PC-3 (cell line): ENCODE data around the gene MON1A. TPM values are rescaled to one million over a fixed set of nuclear protein-coding genes. Genes with fewer than 3 reads are reported as not detected.

Experiments used
- ATAC-seq: fragments of 200-7000 bp; cut with Tn5 transposase; 2 replicates; pipeline ENCODE4 v1.9.1; 2020; ENCODE audit warnings: mild to moderate bottlenecking, moderate library complexity
- BruUV-seq: library from RNA; stranded (reverse); fragments of 400-500 nt; replicated peaks from 2 replicates; lab custom pipeline; 2021; lab: Mats Ljungman, UMichigan
- CTCF ChIA-PET: fragments of 300-600 bp; sonication (Branson Sonifier 250); formaldehyde crosslinking; loops from one replicate; lab custom pipeline; 2022; ENCODE audit warnings: antibody characterized with exemption; lab: Charles Lee
- POLR2A ChIA-PET: fragments of 300-600 bp; sonication (Branson Sonifier 250); formaldehyde crosslinking; loops from one replicate; lab custom pipeline; 2022; ENCODE audit warnings: antibody characterized with exemption; ENCODE audit not compliant: unreplicated experiment; lab: Charles Lee
- DNase-seq: peaks from one replicate; pipeline ENCODE4 v3.0.0-alpha.2; 2015
- H2AFZ ChIP-seq: fragments of 300-600 bp; sonication (generic); 2 replicates; pipeline ENCODE4 v1.6.0; 2016; ENCODE audit warnings: antibody characterized with exemption, low read length
- H3F3A ChIP-seq: fragments of 300-600 bp; sonication (generic); one replicate; pipeline ENCODE4 v1.6.0; 2017; ENCODE audit warnings: antibody characterized with exemption, low read length, control low read depth, mild to moderate bottlenecking; ENCODE audit not compliant: unreplicated experiment
- H3K27ac ChIP-seq: fragments of 300-600 bp; sonication (generic); 2 replicates; pipeline ENCODE4 v1.5.1; 2016; ENCODE audit warnings: mild to moderate bottlenecking, low read length
- H3K27me3 ChIP-seq: fragments of 300-600 bp; sonication (generic); 2 replicates; pipeline ENCODE4 v1.6.1; 2016; ENCODE audit warnings: low read length, mixed read lengths
- H3K36me3 ChIP-seq: fragments of 300-600 bp; sonication (generic); 2 replicates; pipeline ENCODE4 v1.6.1; 2016; ENCODE audit warnings: low read depth, mixed run types, low read length, mixed read lengths
- H3K4me1 ChIP-seq: fragments of 300-600 bp; sonication (generic); 2 replicates; pipeline ENCODE4 v1.5.1; 2016; ENCODE audit warnings: low read length; ENCODE audit not compliant: insufficient read depth
- H3K4me2 ChIP-seq: fragments of 300-600 bp; sonication (generic); 2 replicates; pipeline ENCODE4 v1.6.0; 2016; ENCODE audit warnings: low read length
- H3K4me3 ChIP-seq: fragments of 300-600 bp; sonication (generic); 2 replicates; pipeline ENCODE4 v1.5.1; 2016; ENCODE audit warnings: mild to moderate bottlenecking, low read length, mixed read lengths
- H3K79me2 ChIP-seq: fragments of 300-600 bp; sonication (generic); 2 replicates; pipeline ENCODE4 v1.6.1; 2017; ENCODE audit warnings: low read length, mixed read lengths
- H3K9ac ChIP-seq: fragments of 300-600 bp; sonication (generic); 2 replicates; pipeline ENCODE4 v1.6.0; 2016; ENCODE audit warnings: mild to moderate bottlenecking, low read length
- H3K9me2 ChIP-seq: fragments of 300-600 bp; sonication (generic); replicated peaks from 2 replicates; pipeline ENCODE4 v1.6.1; 2016; ENCODE audit warnings: mixed run types, low read length, mixed read lengths
- H3K9me3 ChIP-seq: fragments of 300-600 bp; sonication (generic); 2 replicates; pipeline ENCODE4 v1.6.1; 2016; ENCODE audit warnings: low read length, mixed read lengths
- H4K20me1 ChIP-seq: fragments of 300-600 bp; sonication (generic); 2 replicates; pipeline ENCODE4 v1.6.1; 2016; ENCODE audit warnings: low read length, mixed read lengths
- EZH2 ChIP-seq: fragments of 300-600 bp; sonication (generic); IDR thresholded peaks from one replicate; pipeline ENCODE4 v1.6.1; 2017; ENCODE audit warnings: antibody characterized with exemption, mild to moderate bottlenecking, low read length; ENCODE audit not compliant: unreplicated experiment
- EZH2phosphoT487 ChIP-seq: fragments of 300-600 bp; sonication (generic); IDR thresholded peaks from 2 replicates; pipeline ENCODE4 v1.6.1; 2018; ENCODE audit warnings: mild to moderate bottlenecking, antibody characterized with exemption, low read length, borderline replicate concordance
- intact Hi-C: fragments of 100-400 bp; cut with micrococcal nuclease; formaldehyde crosslinking; loops from 2 replicates; pipeline ENCODE4 v1.9.0; 2023
- total RNA-seq: library from RNA; depleted of rRNA; stranded (reverse); fragments of >200 nt; gene quantifications from 2 replicates; pipeline ENCODE4 v1.2.3, GENCODE V29; 2014
- TF ChIP-seq, protein P1 (sequence below): fragments of 300-600 bp; sonication (generic); conservative IDR thresholded peaks from 2 replicates; pipeline ENCODE4 v1.5.1; 2017; ENCODE audit warnings: antibody characterized with exemption, low read depth, mild to moderate bottlenecking, low read length

The MON1A gene
- total RNA-seq, 1 experiment from 2014 or later: 20.8 TPM

DNA sequence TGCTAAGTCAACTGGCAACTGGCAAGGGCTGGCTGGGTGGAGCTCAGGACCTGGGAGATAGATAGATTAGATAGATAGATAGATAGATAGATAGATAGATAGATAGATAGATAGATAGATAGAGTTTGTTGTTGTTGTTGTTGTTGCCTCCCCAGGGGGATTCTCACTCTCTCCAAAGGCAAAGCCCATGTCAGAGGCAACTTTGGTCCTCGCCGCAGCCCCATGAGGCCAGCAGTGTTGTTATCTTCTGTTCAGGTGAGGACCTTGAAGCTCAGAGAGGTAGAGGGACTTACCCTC, 18.5 kb downstream of the MON1A start:
- no peak for TF ChIP-seq EZH2
- no peak for TF ChIP-seq EZH2phosphoT487
- Histone ChIP-seq H3K4me1 (peaks cover 8% of the 10 kb centered on the region), H3K36me3 (peaks cover 8% of the 10 kb centered on the region), H2AFZ (no peak overlapping the region), H3K27ac (no peak overlapping the region), H3K79me2 (0 out of 2 replicates have a peak, but pooled peaks cover 6% of the 10 kb centered on the region), H3K9me3 (no peaks in the 10 kb centered on the region), H3K9me2 (no peaks in the 10 kb centered on the region), H3K4me2 (no peak overlapping the region), H3F3A (no peaks in the 10 kb centered on the region), H4K20me1 (no peaks in the 10 kb centered on the region), H3K4me3 (no peak overlapping the region), H3K27me3 (no peaks in the 10 kb centered on the region), H3K9ac (no peak overlapping the region)
- no peak for DNase-seq
- POLR2A ChIA-PET: no interaction called here
- CTCF ChIA-PET: no interaction called here
- ATAC-seq: no peak
- BruUV-seq: no TSS peak
- intact Hi-C loops: no loop called here

DNA sequence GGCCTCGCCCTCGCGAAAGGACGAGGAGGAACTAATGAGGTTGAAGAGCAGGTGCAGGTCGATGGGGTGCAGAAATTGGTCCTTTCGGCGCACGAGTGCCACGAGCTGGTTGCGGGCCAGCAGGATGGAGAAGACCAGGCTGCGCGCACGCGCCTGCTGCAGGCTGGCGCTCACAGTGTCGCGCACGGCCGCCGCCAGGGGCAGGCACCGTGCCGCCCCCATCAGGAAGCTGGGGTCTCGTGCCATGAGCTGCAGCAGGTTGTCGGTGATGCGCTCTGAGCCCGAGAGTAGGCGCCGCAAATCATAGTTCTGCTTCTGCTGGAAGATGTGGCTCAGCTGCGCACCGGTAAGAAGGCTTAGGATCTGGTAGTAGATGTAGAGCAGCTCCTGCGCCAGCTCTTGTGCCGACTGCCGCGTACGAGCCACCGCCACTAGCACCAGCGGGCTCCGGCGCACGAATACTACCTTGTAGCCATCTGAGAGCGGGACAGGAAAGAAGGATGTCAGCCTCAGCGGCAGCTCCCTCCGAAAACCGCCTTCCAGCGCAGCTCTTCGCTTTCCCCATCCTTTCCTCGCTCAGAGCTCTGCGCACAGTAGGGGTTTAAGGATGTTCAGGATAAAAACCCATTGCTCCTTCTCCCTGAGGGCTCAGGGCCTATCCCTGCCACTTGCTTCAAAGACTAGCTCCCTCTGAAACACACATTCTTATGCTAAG, 19.0 kb downstream of the MON1A start:
- peaks cover 8% of the 10 kb centered on the region for H3K36me3 ChIP-seq
- no peak overlapping the region for H3K4me3 ChIP-seq
- no peak for ATAC-seq
- ChIA-PET CTCF (no interaction called here), POLR2A (no interaction called here)
- H3K9me3 ChIP-seq: no peaks in the 10 kb centered on the region
- no peaks in the 10 kb centered on the region for H3F3A ChIP-seq
- H3K9ac ChIP-seq: no peak overlapping the region
- BruUV-seq: no TSS peak
- peaks cover 13% of the 10 kb centered on the region for H3K4me1 ChIP-seq
- H3K27ac ChIP-seq: no peak overlapping the region
- TF ChIP-seq EZH2phosphoT487 (no peak), EZH2 (no peak)
- TF ChIP-seq, protein P1, sequence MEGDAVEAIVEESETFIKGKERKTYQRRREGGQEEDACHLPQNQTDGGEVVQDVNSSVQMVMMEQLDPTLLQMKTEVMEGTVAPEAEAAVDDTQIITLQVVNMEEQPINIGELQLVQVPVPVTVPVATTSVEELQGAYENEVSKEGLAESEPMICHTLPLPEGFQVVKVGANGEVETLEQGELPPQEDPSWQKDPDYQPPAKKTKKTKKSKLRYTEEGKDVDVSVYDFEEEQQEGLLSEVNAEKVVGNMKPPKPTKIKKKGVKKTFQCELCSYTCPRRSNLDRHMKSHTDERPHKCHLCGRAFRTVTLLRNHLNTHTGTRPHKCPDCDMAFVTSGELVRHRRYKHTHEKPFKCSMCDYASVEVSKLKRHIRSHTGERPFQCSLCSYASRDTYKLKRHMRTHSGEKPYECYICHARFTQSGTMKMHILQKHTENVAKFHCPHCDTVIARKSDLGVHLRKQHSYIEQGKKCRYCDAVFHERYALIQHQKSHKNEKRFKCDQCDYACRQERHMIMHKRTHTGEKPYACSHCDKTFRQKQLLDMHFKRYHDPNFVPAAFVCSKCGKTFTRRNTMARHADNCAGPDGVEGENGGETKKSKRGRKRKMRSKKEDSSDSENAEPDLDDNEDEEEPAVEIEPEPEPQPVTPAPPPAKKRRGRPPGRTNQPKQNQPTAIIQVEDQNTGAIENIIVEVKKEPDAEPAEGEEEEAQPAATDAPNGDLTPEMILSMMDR: no peak
- H4K20me1 ChIP-seq: no peaks in the 10 kb centered on the region
- peaks cover 1% of the 10 kb centered on the region; the same call in 1 of the 2 replicates for H3K79me2 ChIP-seq
- intact Hi-C loops: no loop called here
- H2AFZ ChIP-seq: no peak overlapping the region
- no peaks in the 10 kb centered on the region for H3K27me3 ChIP-seq
- no peak overlapping the region for H3K4me2 ChIP-seq
- no peaks in the 10 kb centered on the region for H3K9me2 ChIP-seq
- DNase-seq: no peak

DNA sequence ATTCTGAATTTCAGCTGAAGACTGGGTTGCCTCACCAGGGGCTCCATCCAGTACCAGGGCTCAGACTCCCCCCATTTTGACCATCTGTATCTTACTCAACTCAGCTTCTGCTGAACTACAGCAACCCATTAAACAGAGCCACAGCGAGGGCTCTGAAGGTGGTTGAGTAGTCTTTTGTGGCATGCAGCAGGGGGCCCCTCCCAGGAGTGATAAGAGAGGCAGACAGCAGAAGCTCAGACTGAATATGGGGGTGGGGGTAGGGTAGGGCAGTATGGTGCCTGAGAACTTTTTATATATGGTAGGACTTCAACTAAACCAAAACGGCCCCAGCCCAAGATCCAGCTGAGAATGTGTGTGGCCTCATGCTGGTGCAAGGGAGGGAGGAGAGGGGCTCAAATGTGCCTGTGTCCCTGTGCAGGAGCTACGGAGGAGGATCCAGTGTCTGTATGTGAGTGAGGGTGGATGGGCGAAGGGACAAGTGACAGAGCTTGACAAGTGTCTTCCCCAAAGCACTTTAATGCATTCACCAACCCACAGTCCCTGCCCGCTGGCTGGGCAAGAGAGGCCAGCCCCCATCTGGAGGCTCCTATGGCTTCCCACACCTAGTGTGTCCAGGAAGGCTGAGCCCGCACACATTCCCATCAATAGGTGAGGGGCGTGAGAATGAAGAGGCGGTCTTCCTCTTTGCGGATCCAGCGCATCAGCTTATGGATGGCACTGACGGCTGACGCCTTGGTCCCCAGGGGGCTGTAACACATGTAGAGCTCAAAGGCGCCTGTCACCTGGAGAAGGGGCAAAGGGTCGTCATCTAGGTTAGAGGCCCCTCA, 21.0 kb downstream of the MON1A start:
- H3K36me3 ChIP-seq: peaks cover 8% of the 10 kb centered on the region
- H3K27me3 ChIP-seq: no peaks in the 10 kb centered on the region
- no peak for DNase-seq
- no TSS peak for BruUV-seq
- no peak overlapping the region for H2AFZ ChIP-seq
- H3K9me2 ChIP-seq: no peaks in the 10 kb centered on the region
- H3K9me3 ChIP-seq: no peaks in the 10 kb centered on the region
- H3F3A ChIP-seq: no peaks in the 10 kb centered on the region
- no peaks in the 10 kb centered on the region for H4K20me1 ChIP-seq
- ChIA-PET CTCF (interaction anchor here (1.2 kb wide), 1 partner anchor 109 kb away, joined by 3 read pairs; the partner anchor contains the start of gene CDHR4), POLR2A (no interaction called here)
- H3K9ac ChIP-seq: no peak overlapping the region
- TF ChIP-seq EZH2phosphoT487 (no peak), EZH2 (no peak)
- TF ChIP-seq, protein P1: no peak
- H3K4me3 ChIP-seq: no peak overlapping the region
- intact Hi-C loops: no loop called here
- H3K27ac ChIP-seq: no peak overlapping the region
- no peak overlapping the region for H3K4me2 ChIP-seq
- ATAC-seq: no peak
- H3K79me2 ChIP-seq: peaks cover 15% of the 10 kb centered on the region
- peaks cover 31% of the 10 kb centered on the region for H3K4me1 ChIP-seq
